AG04450 (cell line): ENCODE measurements around the gene CST8. TPM values are rescaled to one million over a fixed set of nuclear protein-coding genes. Genes with fewer than 3 reads are reported as not detected.

Experiments used
- CTCF ChIA-PET: fragments of 300-600, 350-600 bp; formaldehyde crosslinking; extraction: SDS; loops from one replicate; lab custom pipeline; 2022; ENCODE audit warnings: antibody characterized with exemption, inconsistent platforms; lab: Charles Lee
- POLR2A ChIA-PET: fragments of 350-600 bp; formaldehyde crosslinking; extraction: SDS; loops from one replicate; lab custom pipeline; 2021; ENCODE audit warnings: antibody characterized with exemption, inconsistent platforms; lab: Yijun Ruan, JAX
- DNase-seq: peaks from one replicate; pipeline ENCODE4 v3.0.0-alpha.2; 2011; ENCODE audit warnings: low read depth, low spot score
- H3K27ac ChIP-seq: one replicate; pipeline ENCODE4 v1.5.1; 2012; ENCODE audit warnings: low read depth, low read length, control low read depth
- H3K27me3 ChIP-seq: one replicate; pipeline ENCODE4 v1.6.0; 2012; ENCODE audit warnings: low read length; ENCODE audit not compliant: control insufficient read depth, insufficient read depth
- H3K4me3 ChIP-seq: 2 replicates; pipeline ENCODE4 v1.5.1; 2011; ENCODE audit warnings: mild to moderate bottlenecking, low read depth, low read length, control low read depth
- H3K9me3 ChIP-seq: 2 replicates; pipeline ENCODE4 v1.5.1; 2012; ENCODE audit warnings: low read length; ENCODE audit not compliant: control insufficient read depth, insufficient read depth
- polyA plus RNA-seq: library from polyadenylated mRNA; depleted of rRNA; stranded (reverse); fragments of >200 nt; gene quantifications from 2 replicates; pipeline ENCODE4 v1.2.3, GENCODE V29; 2011
- TF ChIP-seq, protein P1 (sequence below): IDR thresholded peaks from 2 replicates; pipeline ENCODE4 v1.5.1; 2011; ENCODE audit warnings: low read depth, low read length, control low read depth, inconsistent platforms

CST8 gene
- polyA plus RNA-seq, 1 experiment = not detected

DNA sequence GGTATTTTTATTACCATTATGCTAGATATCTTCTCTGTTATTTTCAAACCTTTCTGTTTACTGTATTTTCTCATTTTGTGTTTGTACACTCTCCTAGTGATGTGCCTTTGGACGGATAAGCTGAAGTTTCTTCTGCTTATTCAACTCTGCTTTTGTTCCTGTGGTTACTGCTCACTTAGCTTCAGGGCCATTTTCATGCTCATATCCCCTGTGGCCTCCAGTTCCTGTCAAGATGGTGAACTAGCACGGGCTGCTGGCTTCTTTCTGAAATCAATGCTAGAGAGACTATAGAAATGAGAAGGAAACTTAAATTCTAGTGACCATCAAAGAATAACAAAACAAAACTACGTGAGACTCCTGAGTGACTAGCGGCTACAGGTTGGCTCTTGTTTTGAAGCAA is 6.8 kb upstream of the CST8 start:
- Histone ChIP-seq H3K27me3 (peaks cover 2% of the 10 kb centered on the region), H3K27ac (no peak overlapping the region), H3K9me3 (no peaks in the 10 kb centered on the region), H3K4me3 (no peak overlapping the region)
- DNase-seq = no peak
- TF ChIP-seq, protein P1, sequence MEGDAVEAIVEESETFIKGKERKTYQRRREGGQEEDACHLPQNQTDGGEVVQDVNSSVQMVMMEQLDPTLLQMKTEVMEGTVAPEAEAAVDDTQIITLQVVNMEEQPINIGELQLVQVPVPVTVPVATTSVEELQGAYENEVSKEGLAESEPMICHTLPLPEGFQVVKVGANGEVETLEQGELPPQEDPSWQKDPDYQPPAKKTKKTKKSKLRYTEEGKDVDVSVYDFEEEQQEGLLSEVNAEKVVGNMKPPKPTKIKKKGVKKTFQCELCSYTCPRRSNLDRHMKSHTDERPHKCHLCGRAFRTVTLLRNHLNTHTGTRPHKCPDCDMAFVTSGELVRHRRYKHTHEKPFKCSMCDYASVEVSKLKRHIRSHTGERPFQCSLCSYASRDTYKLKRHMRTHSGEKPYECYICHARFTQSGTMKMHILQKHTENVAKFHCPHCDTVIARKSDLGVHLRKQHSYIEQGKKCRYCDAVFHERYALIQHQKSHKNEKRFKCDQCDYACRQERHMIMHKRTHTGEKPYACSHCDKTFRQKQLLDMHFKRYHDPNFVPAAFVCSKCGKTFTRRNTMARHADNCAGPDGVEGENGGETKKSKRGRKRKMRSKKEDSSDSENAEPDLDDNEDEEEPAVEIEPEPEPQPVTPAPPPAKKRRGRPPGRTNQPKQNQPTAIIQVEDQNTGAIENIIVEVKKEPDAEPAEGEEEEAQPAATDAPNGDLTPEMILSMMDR = no peak
- ChIA-PET POLR2A (no interaction called here), CTCF (no interaction called here)

DNA sequence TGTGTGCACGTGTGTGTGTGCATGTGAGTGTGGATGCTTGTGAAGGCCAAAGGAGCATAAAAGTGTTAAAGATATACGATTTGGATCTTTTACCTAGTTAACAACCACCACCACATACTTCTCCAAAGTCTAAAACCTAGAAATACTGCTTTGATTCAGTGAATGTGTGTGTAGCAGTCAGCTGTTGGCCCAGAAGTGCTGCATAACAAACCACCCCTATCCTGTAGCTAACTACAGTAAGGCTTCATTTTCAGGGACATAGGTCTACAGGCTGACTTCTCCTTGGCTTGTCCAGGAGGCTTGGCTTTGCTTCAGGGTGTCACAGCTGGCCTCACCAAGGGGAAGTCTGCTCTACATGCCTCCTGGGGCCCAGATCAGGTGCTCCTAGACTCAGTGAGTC is 2.4 kb upstream of the CST8 start:
- no peaks in the 10 kb centered on the region for H3K27me3 ChIP-seq
- H3K9me3 ChIP-seq = no peaks in the 10 kb centered on the region
- no peak for DNase-seq
- TF ChIP-seq, protein P1 = no peak
- ChIA-PET CTCF (no interaction called here), POLR2A (no interaction called here)
- H3K4me3 ChIP-seq = no peak overlapping the region
- no peak overlapping the region for H3K27ac ChIP-seq

DNA sequence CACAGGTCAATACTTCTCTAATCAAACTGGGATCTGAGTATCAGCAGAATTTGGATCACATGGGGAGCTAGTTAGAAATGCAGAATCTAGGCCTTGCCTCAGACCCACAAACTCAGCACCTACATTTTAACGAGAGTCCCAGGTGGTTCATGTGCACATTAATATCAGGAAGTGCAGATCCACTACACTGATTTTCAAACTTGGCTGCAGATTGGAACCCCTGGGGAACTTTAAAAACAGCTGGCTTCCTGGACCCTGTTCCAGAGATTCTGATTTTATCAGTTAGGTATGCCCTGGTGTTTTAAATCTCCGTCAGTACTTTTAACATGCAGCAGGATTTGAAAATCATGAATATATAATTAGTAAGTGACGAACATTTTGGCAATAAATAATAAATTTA is 1.9 kb upstream of the CST8 start:
- ChIA-PET CTCF (no interaction called here), POLR2A (no interaction called here)
- no peaks in the 10 kb centered on the region for H3K9me3 ChIP-seq
- no peak overlapping the region for H3K4me3 ChIP-seq
- TF ChIP-seq, protein P1 = no peak
- H3K27ac ChIP-seq = no peak overlapping the region
- DNase-seq = no peak
- H3K27me3 ChIP-seq = no peaks in the 10 kb centered on the region

DNA sequence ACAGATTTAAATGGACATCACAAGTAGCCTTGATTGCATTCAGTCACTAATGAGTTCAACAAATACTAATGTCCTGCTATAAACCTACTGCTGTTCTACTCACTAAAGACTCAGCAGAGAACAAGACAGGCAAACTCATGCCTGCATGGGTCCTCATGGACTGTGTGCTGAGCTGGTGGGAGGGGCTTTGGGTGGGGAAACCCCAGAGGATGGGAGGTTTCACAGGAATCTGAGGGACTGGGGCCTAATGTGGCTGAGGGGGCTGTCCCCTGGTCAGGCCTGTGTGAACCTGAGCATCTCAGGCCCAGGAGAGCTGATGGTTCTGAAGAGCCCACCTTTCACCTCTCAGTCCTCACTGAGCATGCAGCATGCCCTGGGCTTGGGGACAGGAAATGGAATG is 1.4 kb downstream of the CST8 start:
- POLR2A ChIA-PET = no interaction called here
- Histone ChIP-seq H3K4me3 (no peak overlapping the region), H3K27ac (no peak overlapping the region), H3K27me3 (no peaks in the 10 kb centered on the region), H3K9me3 (no peaks in the 10 kb centered on the region)
- TF ChIP-seq, protein P1 = no peak
- CTCF ChIA-PET = no interaction called here
- no peak for DNase-seq

DNA sequence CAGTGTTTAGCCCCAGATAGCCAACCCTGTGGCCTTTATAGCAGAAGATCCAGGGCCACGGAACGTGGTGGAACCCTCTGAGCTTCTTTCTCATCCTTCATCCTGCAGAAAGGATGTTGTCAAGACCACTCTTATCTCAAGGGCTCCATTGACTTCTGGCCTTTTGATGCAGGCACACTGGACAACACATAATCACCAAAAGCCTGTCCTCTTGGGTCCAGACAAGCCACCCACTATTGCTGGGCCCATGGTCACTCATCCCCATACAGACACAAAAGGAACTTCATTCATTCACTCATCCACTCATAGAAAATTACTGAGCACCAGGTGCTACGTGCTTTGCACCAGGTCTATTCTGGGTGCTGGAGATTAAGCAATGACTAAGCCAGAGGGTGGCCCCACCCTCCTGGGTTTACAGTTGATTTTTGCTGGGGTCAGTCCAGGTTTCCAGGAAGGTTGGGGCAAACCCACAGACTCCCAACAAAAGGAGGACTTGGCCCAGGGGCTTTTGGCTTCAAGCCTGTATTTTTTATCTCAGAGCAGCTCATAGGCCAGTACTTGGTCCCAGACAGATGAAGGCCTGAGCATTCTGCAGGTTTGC is 2.4 kb downstream of the CST8 start:
- CTCF ChIA-PET = no interaction called here

More for the DNA sequence above, 2.4 kb downstream of the CST8 start:
- no peak overlapping the region for H3K27ac ChIP-seq
- POLR2A ChIA-PET = no interaction called here
- H3K9me3 ChIP-seq = no peaks in the 10 kb centered on the region
- H3K4me3 ChIP-seq = no peak overlapping the region
- TF ChIP-seq, protein P1 = no peak
- no peak for DNase-seq
- no peaks in the 10 kb centered on the region for H3K27me3 ChIP-seq
